ENCODE results near the gene USF1. TPM values are rescaled to one million over a fixed set of nuclear protein-coding genes. Genes with fewer than 3 reads are reported as not detected.
"Not testable (repeated sequence)": the region's sequence is repeated elsewhere in the genome, so short reads cannot be mapped to it uniquely, and the experiment has no call there.

Gene USF1
- total RNA-seq, 1 experiment from 2014 or later, result 83.2 TPM

GRCh38 chr1:160992036-160992435, 53.7 kb downstream of the USF1 start:
- not testable (repeated sequence) for DNase-seq (ENCODE audit: low read depth)

Other genes with a start within 250 kb of the USF1 start
- not detected in 2 replicates for gene LY9, start 249.8 kb downstream of the USF1 start, total RNA-seq (2014; rRNA removed)
- gene CD244, start 183.1 kb downstream of the USF1 start, total RNA-seq (2014; rRNA removed), result not detected in 2 replicates
- not detected in 2 replicates for gene ITLN1, start 160.8 kb downstream of the USF1 start, total RNA-seq (2014; rRNA removed)
- gene ITLN2, start 91.2 kb downstream of the USF1 start, total RNA-seq (2014; rRNA removed), result not detected in 2 replicates
- gene F11R, start 24.8 kb downstream of the USF1 start, total RNA-seq (2014; rRNA removed), result 1.4 and 2.6 TPM in 2 replicates
- gene TSTD1, start 7.0 kb downstream of the USF1 start, total RNA-seq (2014; rRNA removed), result 14.7 and 27.3 TPM in 2 replicates
- gene ARHGAP30, start 23.9 kb upstream of the USF1 start, total RNA-seq (2014; rRNA removed), result not detected in 2 replicates
- gene NECTIN4, start 43.6 kb upstream of the USF1 start, total RNA-seq (2014; rRNA removed), result 0.26 TPM in 1 of 2 replicates, not detected in the other
- gene KLHDC9, start 52.4 kb upstream of the USF1 start, total RNA-seq (2014; rRNA removed), result 0.29 and 0.71 TPM in 2 replicates
- gene PFDN2, start 72.1 kb upstream of the USF1 start, total RNA-seq (2014; rRNA removed), result 58.6 and 87.5 TPM in 2 replicates
- 25.6 and 28.4 TPM in 2 replicates for gene NIT1, start 72.1 kb upstream of the USF1 start, total RNA-seq (2014; rRNA removed)
- gene DEDD, start 86.7 kb upstream of the USF1 start, total RNA-seq (2014; rRNA removed), result 27.7 and 29.6 TPM in 2 replicates
- gene UFC1, start 108.0 kb upstream of the USF1 start, total RNA-seq (2014; rRNA removed), result 50.0 and 90.6 TPM in 2 replicates
- gene USP21, start 113.5 kb upstream of the USF1 start, total RNA-seq (2014; rRNA removed), result 9.1 and 15.3 TPM in 2 replicates
- gene PPOX, start 120.4 kb upstream of the USF1 start, total RNA-seq (2014; rRNA removed), result 15.3 and 17.8 TPM in 2 replicates
- 40.4 and 42.6 TPM in 2 replicates for gene B4GALT3, start 131.5 kb upstream of the USF1 start, total RNA-seq (2014; rRNA removed)
- gene ADAMTS4, start 153.1 kb upstream of the USF1 start, total RNA-seq (2014; rRNA removed), result 5.0 and 5.4 TPM in 2 replicates
- 115 and 133 TPM in 2 replicates for gene NDUFS2, start 156.4 kb upstream of the USF1 start, total RNA-seq (2014; rRNA removed)
- 0.86 and 1.2 TPM in 2 replicates for gene FCER1G, start 169.3 kb upstream of the USF1 start, total RNA-seq (2014; rRNA removed)
- not detected in 2 replicates for gene APOA2, start 177.7 kb upstream of the USF1 start, total RNA-seq (2014; rRNA removed)
- gene TOMM40L, start 180.1 kb upstream of the USF1 start, total RNA-seq (2014; rRNA removed), result 9.8 and 12.6 TPM in 2 replicates
- not detected in 2 replicates for gene NR1I3, start 192.2 kb upstream of the USF1 start, total RNA-seq (2014; rRNA removed)
- gene PCP4L1, start 212.8 kb upstream of the USF1 start, total RNA-seq (2014; rRNA removed), result 0.17 TPM in 1 of 2 replicates, not detected in the other